ENCODE measurements around the gene ACTR2. TPM values are rescaled to one million over a fixed set of nuclear protein-coding genes. Genes with fewer than 3 reads are reported as not detected.

The ACTR2 gene
- total RNA-seq, 2 donors from 2014 or later: 254 to 256 TPM

- no peak overlapping the region for H3K4me3 Mint-ChIP-seq
- H3K4me1 ChIP-seq (ENCODE audit: control insufficient read depth, insufficient read depth, low read length): no peaks in the 10 kb centered on the region
- H3K4me3 ChIP-seq (ENCODE audit: low read length): no peak overlapping the region
- no peaks in the 10 kb centered on the region for H3K36me3 ChIP-seq (ENCODE audit: control insufficient read depth, insufficient read depth, low read length)
- no peak overlapping the region for H3K27ac Mint-ChIP-seq
- H3K9me3 ChIP-seq (ENCODE audit: control insufficient read depth, low read length): no peaks in the 10 kb centered on the region
- H3K9me3 Mint-ChIP-seq: no peaks in the 10 kb centered on the region
- peaks cover 7% of the 10 kb centered on the region for H3K4me1 Mint-ChIP-seq
- WGBS, 2 experiments (ENCODE audit: insufficient coverage in 1 of 2, insufficient read length in 1 of 2): 92 to 95% methylated on average over 3 of the region's 3 CpGs
- no peaks in the 10 kb centered on the region for H3K27me3 ChIP-seq (ENCODE audit: control insufficient read depth, insufficient read depth, low read length, poor library complexity, severe bottlenecking)
- no peak overlapping the region for H3K27ac ChIP-seq (ENCODE audit: low read depth, low read length)
- DNase-seq: no peak
- no peaks in the 10 kb centered on the region for H3K36me3 Mint-ChIP-seq (ENCODE audit: low read depth)
- no peak overlapping the region for H3K9ac ChIP-seq (ENCODE audit: extremely low read depth, low read length, poor library complexity, severe bottlenecking)
- no peak for TF ChIP-seq CTCF (conservative IDR thresholded peaks at IDR 0.05)
- peaks cover 9% of the 10 kb centered on the region for H3K27me3 Mint-ChIP-seq (ENCODE audit: insufficient read depth)
Measured at GRCh38 chr2:65185012-65185411, 42.6 kb upstream of the ACTR2 start.

- Histone ChIP-seq H3K4me3 (ENCODE audit: low read length) (no peak overlapping the region), H3K9ac (ENCODE audit: extremely low read depth, low read length, poor library complexity, severe bottlenecking) (no peak overlapping the region), H3K27ac (ENCODE audit: low read depth, low read length) (no peak overlapping the region), H3K27me3 (ENCODE audit: control insufficient read depth, insufficient read depth, low read length, poor library complexity, severe bottlenecking) (no peaks in the 10 kb centered on the region), H3K4me1 (ENCODE audit: control insufficient read depth, insufficient read depth, low read length) (no peaks in the 10 kb centered on the region), H3K9me3 (ENCODE audit: control insufficient read depth, low read length) (no peaks in the 10 kb centered on the region), H3K36me3 (ENCODE audit: control insufficient read depth, insufficient read depth, low read length) (no peaks in the 10 kb centered on the region)
- H3K27me3 Mint-ChIP-seq (ENCODE audit: insufficient read depth): peaks cover 11% of the 10 kb centered on the region
- H3K9me3 Mint-ChIP-seq: no peaks in the 10 kb centered on the region
- 93 to 94% methylated on average over 19 to 23 of the region's 23 CpGs for WGBS, 2 experiments (ENCODE audit: insufficient coverage in 1 of 2, insufficient read length in 1 of 2)
- no peak for TF ChIP-seq CTCF (conservative IDR thresholded peaks at IDR 0.05)
- no peak overlapping the region for H3K27ac Mint-ChIP-seq
- H3K4me3 Mint-ChIP-seq: no peak overlapping the region
- no peaks in the 10 kb centered on the region for H3K36me3 Mint-ChIP-seq (ENCODE audit: low read depth)
- DNase-seq: no peak
- peaks cover 7% of the 10 kb centered on the region for H3K4me1 Mint-ChIP-seq
Measured at GRCh38 chr2:65186093-65186868, 41.4 kb upstream of the ACTR2 start.

GRCh38 chr2:65186872-65187851 is 40.5 kb upstream of the ACTR2 start:
- Mint-ChIP-seq H3K4me3 (no peak overlapping the region), H3K27ac (peak overlapping the region; percentile 71), H3K4me1 (peaks cover 7% of the 10 kb centered on the region), H3K27me3 (ENCODE audit: insufficient read depth) (peaks cover 11% of the 10 kb centered on the region), H3K36me3 (ENCODE audit: low read depth) (no peaks in the 10 kb centered on the region), H3K9me3 (no peaks in the 10 kb centered on the region)
- Histone ChIP-seq H3K4me1 (ENCODE audit: control insufficient read depth, insufficient read depth, low read length) (no peaks in the 10 kb centered on the region), H3K9me3 (ENCODE audit: control insufficient read depth, low read length) (no peaks in the 10 kb centered on the region), H3K9ac (ENCODE audit: extremely low read depth, low read length, poor library complexity, severe bottlenecking) (no peak overlapping the region), H3K27me3 (ENCODE audit: control insufficient read depth, insufficient read depth, low read length, poor library complexity, severe bottlenecking) (no peaks in the 10 kb centered on the region), H3K36me3 (ENCODE audit: control insufficient read depth, insufficient read depth, low read length) (no peaks in the 10 kb centered on the region), H3K27ac (ENCODE audit: low read depth, low read length) (no peak overlapping the region), H3K4me3 (ENCODE audit: low read length) (no peak overlapping the region)
- TF ChIP-seq CTCF (conservative IDR thresholded peaks at IDR 0.05): peak; percentile 93
- DNase-seq: peak; percentile 95
- WGBS, 2 experiments (ENCODE audit: insufficient coverage in 1 of 2, insufficient read length in 1 of 2): 57 to 60% methylated on average over 8 to 19 of the region's 19 CpGs
